ENCODE data around the gene PDE6D. TPM values are rescaled to one million over a fixed set of nuclear protein-coding genes. Genes with fewer than 3 reads are reported as not detected.

The PDE6D gene
- total and polyA plus RNA-seq, 2 of the 13 experiments (the other 11 are each of a cell fraction or from before 2014, with no cell fraction given): 14.1 to 23.2 TPM

DNA sequence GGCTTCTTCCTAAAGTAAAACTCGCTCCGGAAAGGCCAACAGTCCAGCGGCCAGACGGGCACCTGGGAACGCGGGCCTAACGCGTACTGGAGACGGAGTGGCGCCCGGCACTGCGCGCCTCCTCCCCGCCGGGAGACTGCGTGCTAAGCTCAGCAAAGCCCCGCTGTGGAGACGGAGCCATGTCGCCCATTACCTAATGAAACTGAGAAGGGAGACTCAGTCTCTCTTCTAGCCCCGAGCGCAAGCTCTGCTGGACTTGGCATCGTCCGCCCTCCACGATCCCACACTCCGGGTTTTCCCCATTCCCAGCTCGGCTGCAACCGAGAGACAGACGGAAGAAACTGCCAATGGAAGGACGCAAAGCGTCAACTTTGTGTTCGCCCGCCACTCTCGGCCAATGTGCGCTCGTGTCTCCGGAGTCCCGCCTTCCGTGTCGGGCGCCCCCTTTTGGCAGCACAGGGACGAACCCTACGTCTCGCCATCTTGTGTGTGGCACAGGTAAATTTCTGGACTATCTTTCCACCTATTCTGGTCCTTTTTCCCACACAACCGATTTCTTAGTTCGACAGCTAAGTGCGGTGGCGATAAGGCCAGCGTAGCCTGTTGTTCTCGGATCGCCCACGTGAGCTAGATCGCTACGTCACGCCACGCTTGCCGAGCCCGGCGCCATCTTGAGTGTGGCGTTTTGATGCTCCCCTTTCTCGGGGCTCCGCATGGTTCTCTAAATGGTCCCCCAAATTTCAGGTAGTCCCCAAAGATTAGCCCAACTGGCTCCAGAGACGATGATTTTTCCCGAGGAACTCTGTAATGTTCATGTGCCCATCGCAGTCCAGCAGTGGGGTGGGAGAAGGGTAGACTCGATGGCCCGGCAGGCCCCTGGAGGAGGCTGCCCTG is 74.1 kb downstream of the PDE6D start (continued):
- TF ChIP-seq ZNF598 (CRISPR knock-in tag; IDR thresholded peaks at IDR 0.05; ENCODE audit: borderline replicate concordance): peak; percentile 88; the same call in 1 of the 2 replicates
- TF ChIP-seq CENPT (CRISPR knock-in tag; IDR thresholded peaks at IDR 0.05; ENCODE audit: low read depth): peak; percentile 49; the same call in 1 of the 2 replicates
- TF ChIP-seq, protein P1, sequence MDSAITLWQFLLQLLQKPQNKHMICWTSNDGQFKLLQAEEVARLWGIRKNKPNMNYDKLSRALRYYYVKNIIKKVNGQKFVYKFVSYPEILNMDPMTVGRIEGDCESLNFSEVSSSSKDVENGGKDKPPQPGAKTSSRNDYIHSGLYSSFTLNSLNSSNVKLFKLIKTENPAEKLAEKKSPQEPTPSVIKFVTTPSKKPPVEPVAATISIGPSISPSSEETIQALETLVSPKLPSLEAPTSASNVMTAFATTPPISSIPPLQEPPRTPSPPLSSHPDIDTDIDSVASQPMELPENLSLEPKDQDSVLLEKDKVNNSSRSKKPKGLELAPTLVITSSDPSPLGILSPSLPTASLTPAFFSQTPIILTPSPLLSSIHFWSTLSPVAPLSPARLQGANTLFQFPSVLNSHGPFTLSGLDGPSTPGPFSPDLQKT (CRISPR knock-in tag; IDR thresholded peaks at IDR 0.05; ENCODE audit: borderline replicate concordance): no peak
- TF ChIP-seq SP1 (IDR thresholded peaks at IDR 0.05): no peak
- TF ChIP-seq SP1 (CRISPR knock-in tag; IDR thresholded peaks at IDR 0.05): peak; percentile 81
- peak; percentile 100 for TF ChIP-seq NFYC (CRISPR knock-in tag; IDR thresholded peaks at IDR 0.05)
- no peak for TF ChIP-seq ATRX (CRISPR knock-in tag; IDR thresholded peaks at IDR 0.05; ENCODE audit: borderline replicate concordance)
- TF ChIP-seq, protein P2, sequence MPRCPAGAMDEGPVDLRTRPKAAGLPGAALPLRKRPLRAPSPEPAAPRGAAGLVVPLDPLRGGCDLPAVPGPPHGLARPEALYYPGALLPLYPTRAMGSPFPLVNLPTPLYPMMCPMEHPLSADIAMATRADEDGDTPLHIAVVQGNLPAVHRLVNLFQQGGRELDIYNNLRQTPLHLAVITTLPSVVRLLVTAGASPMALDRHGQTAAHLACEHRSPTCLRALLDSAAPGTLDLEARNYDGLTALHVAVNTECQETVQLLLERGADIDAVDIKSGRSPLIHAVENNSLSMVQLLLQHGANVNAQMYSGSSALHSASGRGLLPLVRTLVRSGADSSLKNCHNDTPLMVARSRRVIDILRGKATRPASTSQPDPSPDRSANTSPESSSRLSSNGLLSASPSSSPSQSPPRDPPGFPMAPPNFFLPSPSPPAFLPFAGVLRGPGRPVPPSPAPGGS (CRISPR knock-in tag; IDR thresholded peaks at IDR 0.05): peak; percentile 8; the same call in 1 of the 2 replicates
- no peak for TF ChIP-seq SMC3 (IDR thresholded peaks at IDR 0.05; ENCODE audit: low read length)
- TF ChIP-seq RBFOX2 (IDR thresholded peaks at IDR 0.05; ENCODE audit: low read depth, low read length): peak; percentile 79
- 0 out of 2 replicates have a peak, but pooled peaks have one; percentile 38 for TF ChIP-seq NAIF1 (CRISPR knock-in tag; IDR thresholded peaks at IDR 0.05; ENCODE audit: borderline replicate concordance)
- peak; percentile 12 for TF ChIP-seq SKI (IDR thresholded peaks at IDR 0.05; ENCODE audit: partially characterized antibody)
- TF ChIP-seq POLR2G (IDR thresholded peaks at IDR 0.05; ENCODE audit: low read depth, low read length): peak; percentile 50
- TF ChIP-seq MAZ (IDR thresholded peaks at IDR 0.05; ENCODE audit: borderline replicate concordance, low read depth, low read length): peak; percentile 75; the same call in 1 of the 2 replicates
- no peak for TF ChIP-seq MAZ (CRISPR knock-in tag; IDR thresholded peaks at IDR 0.05; ENCODE audit: low read depth)
- TF ChIP-seq KDM4B (CRISPR knock-in tag; IDR thresholded peaks at IDR 0.05): no peak
- TF ChIP-seq KLF15 (CRISPR knock-in tag; IDR thresholded peaks at IDR 0.05; ENCODE audit: borderline replicate concordance): peak; percentile 49; the same call in 1 of the 2 replicates
- TF ChIP-seq ZNF615 (CRISPR knock-in tag; IDR thresholded peaks at IDR 0.05; ENCODE audit: borderline replicate concordance): no peak
- TF ChIP-seq ZNF282 (IDR thresholded peaks at IDR 0.05; ENCODE audit: partially characterized antibody): no peak
- TF ChIP-seq ZFP62 (CRISPR knock-in tag; IDR thresholded peaks at IDR 0.05): no peak
- 0 out of 2 replicates have a peak, but pooled peaks have one; percentile 20 for TF ChIP-seq ZNF567 (CRISPR knock-in tag; IDR thresholded peaks at IDR 0.05; ENCODE audit: borderline replicate concordance)
- no peak; the same call in 1 of the 2 replicates for TF ChIP-seq ZNF652 (CRISPR knock-in tag; IDR thresholded peaks at IDR 0.05; ENCODE audit: borderline replicate concordance, low read depth)
- no peak for TF ChIP-seq RNF2 (conservative IDR thresholded peaks at IDR 0.05; ENCODE audit: low read depth)
- no peak for TF ChIP-seq ZNF235 (CRISPR knock-in tag; IDR thresholded peaks at IDR 0.05; ENCODE audit: borderline replicate concordance)
- 0 out of 2 replicates have a peak, but pooled peaks have one; percentile 26 for TF ChIP-seq SRY (CRISPR knock-in tag; IDR thresholded peaks at IDR 0.05)
- TF ChIP-seq ZNF678 (CRISPR knock-in tag; IDR thresholded peaks at IDR 0.05): peak; percentile 30
